ENCODE results near the gene AMPD2.
"Not testable (repeated sequence)": the region's sequence is repeated elsewhere in the genome, so short reads cannot be mapped to it uniquely, and the experiment has no call there.

The AMPD2 gene

GRCh38 chr1:109649491-109649914, 29.9 kb downstream of the AMPD2 start:
- no peak for DNase-seq (ENCODE audit: low read depth in 2 of 2, low spot score in 1 of 2)

GRCh38 chr1:109650609-109651008, 31.0 kb downstream of the AMPD2 start:
- DNase-seq (ENCODE audit: low read depth in 2 of 2, low spot score in 1 of 2): no peak

DNA sequence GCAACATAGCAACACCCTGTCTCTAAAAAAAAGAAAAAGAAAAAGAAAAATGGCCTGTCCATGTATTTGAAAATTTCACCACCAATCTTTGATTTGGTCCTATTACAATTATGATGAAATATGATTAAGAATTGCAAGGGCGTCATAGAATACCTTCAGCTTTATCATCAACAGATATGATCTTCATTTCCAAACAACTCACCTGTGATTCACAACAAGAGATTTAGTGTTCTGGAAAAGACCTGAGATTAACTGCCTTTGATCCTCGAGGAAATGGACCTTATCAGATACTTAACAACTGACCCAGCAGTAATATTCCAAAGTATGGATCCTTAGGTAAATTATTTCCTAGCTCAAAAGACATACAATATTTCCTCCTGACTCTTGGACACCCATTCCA, 32.8 kb downstream of the AMPD2 start:
- no peak for DNase-seq (ENCODE audit: low read depth in 2 of 2, low spot score in 1 of 2)

DNA sequence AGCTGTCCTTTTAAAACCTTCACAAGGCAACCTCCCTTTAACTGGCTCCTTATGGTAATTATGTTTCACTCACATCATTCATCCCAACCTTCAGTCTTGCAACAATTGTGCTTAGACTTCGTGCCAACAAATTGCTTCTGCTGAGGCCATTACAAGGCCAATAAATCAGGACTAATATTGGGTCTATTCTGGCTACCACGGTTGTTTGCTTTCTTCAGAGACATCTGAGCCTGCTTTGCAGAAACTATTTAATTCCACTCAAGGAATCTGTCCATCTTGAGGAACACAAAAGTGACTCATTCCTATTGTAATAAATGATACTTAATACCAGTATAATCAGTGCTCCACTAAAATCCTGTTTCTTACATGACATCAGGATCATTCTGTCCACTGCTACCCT, 33.7 kb downstream of the AMPD2 start:
- no peak for DNase-seq (ENCODE audit: low read depth in 2 of 2, low spot score in 1 of 2)

DNA sequence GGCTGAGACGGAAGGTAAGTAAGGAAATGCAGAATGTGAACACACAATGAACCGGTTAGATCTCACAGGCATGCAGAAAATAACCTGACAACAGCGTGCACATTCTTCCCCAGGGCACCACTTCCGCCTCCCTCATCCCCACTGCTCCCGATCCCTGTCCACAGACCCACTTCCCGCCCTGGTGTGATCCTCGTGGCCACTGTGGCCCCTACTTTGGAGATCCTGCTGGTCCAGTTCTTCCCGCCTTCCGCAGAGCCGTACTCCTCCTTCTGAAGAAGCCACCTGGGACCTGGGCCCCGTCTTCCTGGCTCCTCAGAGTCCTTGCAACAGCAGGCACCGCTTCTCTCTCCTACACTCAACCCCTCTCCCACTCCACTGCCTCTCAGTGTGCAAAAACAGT, 34.9 kb downstream of the AMPD2 start:
- no peak for DNase-seq (ENCODE audit: low read depth in 2 of 2, low spot score in 1 of 2)

DNA sequence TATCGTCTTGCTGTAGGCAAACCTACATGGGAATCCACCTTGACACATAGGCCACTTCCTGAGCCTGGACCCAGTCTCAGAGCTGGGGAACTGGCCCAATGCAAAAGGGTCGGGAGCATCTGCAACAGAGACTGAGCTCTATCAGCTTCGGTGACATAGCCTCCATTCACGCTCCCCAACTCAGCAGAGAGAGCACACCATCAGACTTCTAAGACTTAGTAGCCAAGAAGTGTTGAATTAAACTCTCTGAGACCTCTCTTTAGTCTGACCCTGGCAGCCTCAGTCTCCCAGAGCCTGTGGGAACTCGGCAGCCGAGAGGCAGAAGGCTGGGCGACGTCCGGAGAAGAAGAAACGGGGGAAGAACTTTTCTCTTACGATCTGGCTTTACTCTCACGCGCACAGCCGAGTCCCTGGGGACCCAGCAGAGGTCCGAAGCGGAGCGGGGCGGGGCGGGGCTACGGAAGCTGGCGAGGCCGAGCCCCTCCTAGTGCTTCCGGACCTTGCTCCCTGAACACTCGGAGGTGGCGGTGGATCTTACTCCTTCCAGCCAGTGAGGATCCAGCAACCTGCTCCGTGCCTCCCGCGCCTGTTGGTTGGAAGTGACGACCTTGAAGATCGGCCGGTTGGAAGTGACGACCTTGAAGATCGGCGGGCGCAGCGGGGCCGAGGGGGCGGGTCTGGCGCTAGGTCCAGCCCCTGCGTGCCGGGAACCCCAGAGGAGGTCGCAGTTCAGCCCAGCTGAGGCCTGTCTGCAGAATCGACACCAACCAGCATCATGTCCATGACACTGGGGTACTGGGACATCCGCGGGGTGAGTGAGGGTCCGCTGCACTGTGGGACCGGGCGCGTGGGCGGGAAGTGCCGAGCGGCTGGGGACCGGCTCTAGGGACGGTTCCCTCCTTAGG, 36.2 kb downstream of the AMPD2 start, which contains the start of gene GSTM4:
GSTM4 (plus strand) TSS at position 485 of the 905 bp plus-strand sequence; CDS start at position 776, 291 bp downstream.
- DNase-seq (ENCODE audit: low read depth in 2 of 2, low spot score in 1 of 2): peak; percentile 27 to 40

DNA sequence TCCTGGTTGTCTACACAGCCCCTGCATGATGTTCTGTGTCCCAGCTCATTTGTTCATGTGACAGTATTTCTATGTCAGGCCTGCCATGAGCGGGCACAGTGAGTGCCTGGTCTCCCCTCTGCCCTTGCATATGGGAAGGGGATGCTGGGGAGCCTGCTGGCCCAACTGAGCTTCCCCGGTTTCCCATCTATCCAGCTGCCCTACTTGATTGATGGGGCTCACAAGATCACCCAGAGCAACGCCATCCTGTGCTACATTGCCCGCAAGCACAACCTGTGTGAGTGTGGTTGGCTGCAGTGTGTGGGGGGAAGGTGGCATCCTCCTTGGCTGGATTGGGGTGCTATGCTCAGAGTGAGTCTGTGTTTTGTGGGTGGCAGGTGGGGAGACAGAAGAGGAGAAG, 37.8 kb downstream of the AMPD2 start:
- no peak for DNase-seq (ENCODE audit: low read depth in 2 of 2, low spot score in 1 of 2)

GRCh38 chr1:109657970-109658369, 38.3 kb downstream of the AMPD2 start:
- no peak for DNase-seq (ENCODE audit: low read depth in 2 of 2, low spot score in 1 of 2)

DNA sequence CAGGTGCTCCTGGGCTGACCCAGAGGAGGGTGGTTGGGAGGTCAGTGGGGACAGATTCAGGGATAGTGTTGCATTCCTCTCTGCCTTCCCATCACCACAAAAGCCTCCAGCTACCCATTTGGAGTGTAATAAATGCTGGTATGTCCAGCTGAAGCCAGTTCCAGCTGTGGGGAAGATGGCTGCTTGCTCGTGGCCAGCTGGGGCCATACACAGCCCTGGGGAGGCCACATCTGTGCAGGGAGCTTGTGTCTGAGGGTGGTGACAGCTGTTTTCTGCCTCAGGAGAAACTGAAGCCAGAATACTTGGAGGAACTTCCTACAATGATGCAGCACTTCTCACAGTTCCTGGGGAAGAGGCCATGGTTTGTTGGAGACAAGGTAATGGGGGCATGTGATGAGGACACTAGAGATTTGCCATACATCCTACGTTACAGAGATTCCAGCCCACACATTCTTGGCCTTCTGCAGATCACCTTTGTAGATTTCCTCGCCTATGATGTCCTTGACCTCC, 39.0 kb downstream of the AMPD2 start:
- no peak for DNase-seq (ENCODE audit: low read depth in 2 of 2, low spot score in 1 of 2)

DNA sequence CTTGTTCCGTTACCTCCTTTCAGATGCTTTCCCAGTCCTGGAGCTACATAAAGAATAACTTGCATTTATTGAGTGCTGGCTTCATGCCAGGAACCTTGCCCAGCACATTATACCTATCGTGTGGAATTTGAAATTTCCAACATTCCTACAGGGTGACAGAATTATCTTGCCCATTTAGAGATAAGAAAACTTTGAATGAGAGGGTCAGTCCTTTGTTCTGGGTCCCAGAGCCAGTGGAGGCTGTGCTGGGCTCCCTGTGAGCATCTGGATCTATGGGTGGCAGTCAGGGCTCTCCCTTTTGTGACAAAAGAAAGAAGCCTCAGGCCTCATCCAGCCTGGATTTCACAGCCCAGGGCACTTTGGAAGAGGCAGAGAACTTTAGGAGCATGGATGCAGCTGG, 39.5 kb downstream of the AMPD2 start:
- no peak for DNase-seq (ENCODE audit: low read depth in 2 of 2, low spot score in 1 of 2)

DNA sequence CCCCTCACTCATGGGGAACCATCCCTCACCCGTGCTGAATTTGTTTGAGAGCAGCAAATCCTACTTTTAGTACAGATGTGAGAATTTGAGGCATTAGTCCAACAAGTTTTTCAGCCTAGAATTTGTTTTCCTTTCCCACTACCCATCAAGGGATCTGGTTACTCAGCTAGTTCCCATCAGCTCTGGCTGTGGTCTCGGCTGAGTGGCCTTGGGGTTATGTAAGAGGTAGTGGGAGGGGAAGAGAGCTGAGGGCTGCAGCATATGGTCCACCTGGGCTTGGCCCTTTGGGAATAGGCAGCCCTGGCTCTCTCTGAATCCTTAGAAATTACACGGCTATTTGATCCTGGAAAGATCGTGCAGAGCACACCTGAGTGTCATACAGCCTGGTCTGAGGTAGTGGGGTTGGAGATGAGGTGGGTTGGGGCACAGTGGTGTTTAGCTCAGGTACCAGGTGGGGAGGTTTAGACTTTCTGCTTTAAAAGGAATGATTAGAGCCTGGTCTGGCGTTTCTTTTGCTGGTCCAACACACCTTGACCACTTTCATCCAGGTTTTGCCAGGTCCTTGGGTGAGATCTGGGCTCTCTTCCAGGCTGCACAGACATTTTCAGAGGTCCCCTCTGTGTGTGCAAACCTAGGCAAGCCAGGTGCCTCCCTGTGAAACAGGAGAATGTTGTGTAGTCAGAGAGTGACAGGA, 40.5 kb downstream of the AMPD2 start:
- no peak for DNase-seq (ENCODE audit: low read depth in 2 of 2, low spot score in 1 of 2)

- not testable (repeated sequence) for DNase-seq (ENCODE audit: low read depth in 2 of 2, low spot score in 1 of 2)
Observed at GRCh38 chr1:109660691-109661026, 41.0 kb downstream of the AMPD2 start.

- no peak for DNase-seq (ENCODE audit: low read depth in 2 of 2, low spot score in 1 of 2)
Observed at GRCh38 chr1:109661391-109661790, 41.8 kb downstream of the AMPD2 start.

DNA sequence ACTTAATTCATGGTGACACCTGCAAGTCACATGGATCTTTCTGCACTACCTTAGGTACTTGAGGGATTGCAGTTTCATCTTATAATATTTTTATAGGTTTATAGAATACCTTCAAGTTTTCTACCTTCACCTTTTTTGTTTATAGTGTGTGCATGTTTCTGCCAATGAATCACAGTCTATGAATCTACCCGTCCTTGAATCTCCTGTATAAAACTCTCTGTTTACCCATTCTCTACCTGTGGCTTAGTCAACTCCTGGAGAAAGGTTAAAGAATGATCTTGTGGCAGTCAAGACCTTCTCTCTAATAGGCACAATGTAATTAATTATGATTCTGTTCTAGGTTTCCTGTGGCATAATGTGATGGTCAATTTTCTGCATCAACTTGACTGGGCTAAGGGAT, 45.0 kb downstream of the AMPD2 start:
- no peak for DNase-seq (ENCODE audit: low read depth in 2 of 2, low spot score in 1 of 2)

DNA sequence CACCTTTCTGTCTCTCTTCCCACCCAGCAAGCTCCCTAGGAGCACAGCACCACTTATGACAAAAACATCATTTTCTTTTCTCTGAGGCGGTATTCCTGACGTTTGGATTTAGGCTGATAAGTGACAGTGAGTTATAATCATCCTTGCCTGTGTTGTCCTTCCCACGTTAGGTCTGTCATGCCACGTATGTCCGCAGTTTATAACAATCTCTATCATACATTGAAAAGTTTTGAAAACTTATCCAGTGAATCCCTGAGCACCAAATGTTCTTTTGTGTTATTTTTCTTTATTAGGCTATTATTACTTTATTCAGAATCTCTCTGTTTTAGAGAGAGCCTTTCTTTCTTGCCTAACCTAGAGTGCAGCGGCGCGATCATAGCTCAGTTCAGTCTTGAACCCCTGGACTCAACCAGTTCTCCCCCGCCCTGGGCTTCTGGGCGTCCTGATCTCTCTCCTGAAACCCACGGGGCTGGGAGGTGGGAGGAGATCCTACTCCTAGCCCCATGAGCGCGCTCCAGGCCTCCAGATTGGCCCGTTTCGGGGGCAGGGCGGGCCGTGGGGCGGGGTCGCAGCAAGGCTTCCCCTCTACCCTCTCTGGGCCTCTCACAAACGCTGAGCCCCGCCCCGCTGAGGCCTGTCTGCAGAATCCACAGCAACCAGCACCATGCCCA, 48.0 kb downstream of the AMPD2 start, which contains the start of gene GSTM2:
GSTM2 (plus strand) TSS at position 606 of the 671 bp plus-strand sequence; CDS start at position 665, 59 bp downstream.
- peak; percentile 29 to 51 for DNase-seq (ENCODE audit: low read depth in 2 of 2, low spot score in 1 of 2)

GRCh38 chr1:109668123-109668775, 48.6 kb downstream of the AMPD2 start:
- DNase-seq (ENCODE audit: low read depth in 2 of 2, low spot score in 1 of 2): no peak

DNA sequence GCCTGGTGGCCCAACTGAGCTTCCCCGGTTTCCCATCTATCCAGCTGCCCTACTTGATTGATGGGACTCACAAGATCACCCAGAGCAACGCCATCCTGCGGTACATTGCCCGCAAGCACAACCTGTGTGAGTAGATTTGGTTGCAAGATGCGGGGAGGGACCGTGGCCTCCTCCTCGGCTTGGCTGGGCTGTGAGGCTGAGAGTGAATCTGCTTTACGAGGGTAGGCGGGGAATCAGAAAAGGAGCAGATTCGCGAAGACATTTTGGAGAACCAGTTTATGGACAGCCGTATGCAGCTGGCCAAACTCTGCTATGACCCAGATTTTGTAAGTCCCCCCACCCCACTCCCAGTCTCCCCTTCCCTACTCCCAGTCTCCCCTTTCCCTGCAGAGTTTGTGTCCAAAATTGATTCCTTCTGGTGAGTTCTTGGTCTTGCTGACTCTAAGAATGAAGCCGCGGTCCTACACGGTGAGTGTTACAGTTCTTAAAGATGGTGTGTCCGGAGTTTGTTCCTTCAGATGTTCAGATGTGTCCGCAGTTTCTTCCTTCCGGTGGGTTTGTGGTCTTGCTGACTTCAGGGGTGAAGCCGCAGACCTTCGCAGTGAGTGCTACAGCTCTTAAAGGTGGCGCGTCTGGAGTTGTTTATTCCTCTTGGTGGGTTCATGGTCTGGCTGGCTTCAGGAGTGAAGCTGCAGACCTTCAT, 49.8 kb downstream of the AMPD2 start:
- no peak for DNase-seq (ENCODE audit: low read depth in 2 of 2, low spot score in 1 of 2)

GRCh38 chr1:109669949-109670302, 50.3 kb downstream of the AMPD2 start:
- DNase-seq (ENCODE audit: low read depth in 2 of 2, low spot score in 1 of 2): not testable (repeated sequence)

GRCh38 chr1:109671067-109671466, 51.4 kb downstream of the AMPD2 start:
- no peak for DNase-seq (ENCODE audit: low read depth in 2 of 2, low spot score in 1 of 2)

DNA sequence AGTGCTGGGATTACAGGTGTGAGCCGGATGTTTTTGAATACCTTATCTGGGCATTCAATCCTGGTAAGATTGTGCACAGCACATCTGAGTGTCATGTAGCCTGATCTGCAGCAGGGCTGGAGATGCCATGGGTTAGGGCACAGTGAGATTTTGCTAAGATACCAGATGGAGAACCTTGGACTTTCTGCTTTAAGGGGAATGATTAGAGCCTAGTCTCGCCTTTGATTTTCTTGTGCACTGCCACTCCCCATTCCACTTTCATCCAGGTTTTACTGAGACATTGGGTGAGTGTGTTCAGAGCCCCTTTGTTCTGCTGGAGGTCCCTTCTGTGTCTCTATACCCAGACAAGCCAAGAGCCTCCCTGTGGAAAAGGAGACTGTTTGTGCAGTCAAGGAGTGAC, 54.2 kb downstream of the AMPD2 start:
- not testable (repeated sequence) for DNase-seq (ENCODE audit: low read depth in 2 of 2, low spot score in 1 of 2)
